Measurements from ENCODE around the gene DUSP16.
"Not testable (repeated sequence)": the region's sequence is repeated elsewhere in the genome, so short reads cannot be mapped to it uniquely, and the experiment has no call there.

The DUSP16 gene

DNA sequence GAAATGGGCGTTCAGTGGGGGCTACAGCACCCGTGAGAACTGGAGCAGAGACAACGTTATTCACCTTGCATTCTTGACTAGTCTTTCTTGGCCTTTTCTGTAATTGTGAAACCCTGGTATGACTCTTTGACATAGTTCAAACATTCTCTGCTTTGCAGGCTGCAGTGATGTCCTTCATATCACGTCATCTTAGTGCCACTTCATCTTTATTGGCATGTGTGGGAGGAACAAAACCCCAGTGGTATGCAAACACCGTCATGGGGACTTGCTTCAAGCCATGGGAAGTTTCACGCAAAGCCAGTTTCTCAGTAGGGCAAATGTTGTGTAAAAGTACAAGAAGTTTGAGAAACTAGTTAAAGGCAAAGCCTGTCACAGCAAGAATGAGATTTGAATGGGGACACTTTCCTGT, 20.2 kb upstream of the DUSP16 start:
- peak in 1 of 5 donors; percentile 87 for DNase-seq

DNA sequence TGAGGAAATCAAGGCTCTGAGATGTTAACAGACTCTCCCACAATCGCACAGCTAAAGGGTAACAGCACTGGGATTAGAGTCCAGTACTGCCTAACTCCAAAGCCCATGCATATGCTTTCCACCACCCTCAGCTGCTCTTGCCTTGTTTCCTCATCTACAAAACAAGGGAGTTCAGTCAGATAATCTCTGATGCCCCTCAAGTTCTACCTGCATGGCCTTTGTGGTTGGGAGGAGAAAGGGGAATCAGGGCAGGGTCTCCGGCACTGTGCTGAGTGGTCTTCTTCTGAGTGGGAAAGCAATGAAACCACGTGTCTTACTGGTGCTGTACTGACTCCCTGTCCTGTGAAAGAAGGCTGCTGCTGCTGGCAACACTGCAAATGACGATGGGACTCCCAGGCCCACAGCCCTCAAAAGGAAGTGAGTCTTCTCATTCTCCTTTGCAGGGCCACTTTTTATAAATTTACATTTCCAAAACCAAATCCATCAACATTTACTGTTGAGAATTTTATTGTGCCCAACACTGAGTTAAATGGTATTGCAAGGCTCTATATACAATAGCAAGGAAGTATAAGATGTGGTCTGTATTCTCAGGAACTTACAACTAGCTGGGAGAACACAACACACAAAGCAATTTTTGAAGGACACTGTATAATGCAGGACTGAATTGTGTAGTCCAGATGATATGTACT, 19.7 kb upstream of the DUSP16 start:
- DNase-seq: peak in 1 of 5 donors; percentile 56

DNA sequence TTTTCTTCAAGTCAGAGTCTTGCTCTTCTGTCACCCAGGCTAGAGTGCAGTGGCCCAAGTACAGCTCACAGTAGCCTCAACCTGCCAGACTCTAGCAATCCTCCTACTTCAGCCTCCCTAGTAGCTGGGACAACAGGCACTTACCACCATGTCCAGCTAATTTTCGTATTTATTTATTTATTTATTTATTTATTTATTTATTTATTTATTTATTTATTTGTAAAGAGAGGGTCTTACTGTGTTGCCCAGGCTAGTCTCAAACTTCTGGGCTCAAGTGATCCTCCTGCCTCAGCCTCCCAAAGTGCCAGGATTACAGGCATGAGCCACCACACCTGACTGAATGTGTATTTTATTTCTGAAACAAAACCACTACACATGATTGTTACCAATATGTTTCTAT, 18.1 kb upstream of the DUSP16 start:
- not testable (repeated sequence) for DNase-seq

DNA sequence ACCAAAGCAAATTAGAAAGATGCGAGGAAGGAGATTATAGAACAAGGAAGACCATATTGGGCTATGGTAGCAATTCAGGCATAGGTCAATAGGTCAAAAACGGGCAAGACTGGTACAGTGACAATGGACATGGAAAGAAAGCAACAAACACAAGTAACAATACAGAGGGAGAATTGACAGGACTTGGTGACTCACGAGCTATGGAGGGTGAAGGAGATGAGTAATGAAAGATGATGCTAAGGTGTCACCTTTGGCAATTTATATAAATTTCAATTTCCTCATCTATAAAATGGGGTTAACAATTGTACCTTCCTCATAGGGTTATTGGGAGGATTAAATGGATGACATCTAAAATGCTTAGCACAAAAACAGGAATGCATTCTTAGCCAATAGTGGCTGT, 15.1 kb upstream of the DUSP16 start:
- DNase-seq: no peak

DNA sequence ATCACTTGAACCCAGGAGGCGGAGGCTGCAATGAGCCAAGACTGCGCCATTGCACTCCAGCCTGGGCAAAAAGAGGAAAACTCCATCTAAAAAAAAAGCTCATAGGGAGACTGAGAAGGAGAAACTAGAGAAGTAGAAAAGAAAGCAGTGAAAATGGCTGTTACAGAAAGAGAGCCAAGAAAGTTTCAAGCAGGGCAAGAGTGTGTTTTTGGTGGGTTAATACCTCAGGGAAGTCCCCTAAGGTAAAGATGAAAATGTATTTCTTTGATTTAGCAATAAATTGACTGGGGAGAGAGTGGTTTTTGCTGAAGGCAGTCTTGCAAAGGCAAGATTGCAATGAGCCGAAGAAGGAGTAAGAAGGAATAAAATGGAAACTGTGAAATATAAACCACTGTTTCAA, 10.0 kb upstream of the DUSP16 start:
- no peak for DNase-seq

DNA sequence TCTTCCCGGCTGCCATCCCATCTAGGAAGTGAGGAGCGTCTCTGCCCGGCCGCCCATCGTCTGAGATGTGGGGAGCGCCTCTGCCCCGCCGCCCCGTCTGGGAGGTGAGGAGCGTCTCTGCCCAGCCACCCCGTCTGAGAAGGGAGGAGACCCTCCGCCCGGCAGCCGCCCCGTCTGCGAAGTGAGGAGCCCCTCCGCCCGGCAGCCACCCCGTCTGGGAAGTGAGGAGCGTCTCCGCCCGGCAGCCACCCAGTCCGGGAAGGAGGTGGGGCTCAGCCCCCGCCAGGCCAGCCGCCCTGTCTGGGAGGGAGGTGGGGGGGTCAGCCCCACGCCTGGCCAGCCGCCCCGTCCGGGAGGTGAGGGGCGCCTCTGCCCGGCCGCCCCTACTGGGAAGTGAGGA, 3.3 kb upstream of the DUSP16 start:
- DNase-seq: not testable (repeated sequence)

DNA sequence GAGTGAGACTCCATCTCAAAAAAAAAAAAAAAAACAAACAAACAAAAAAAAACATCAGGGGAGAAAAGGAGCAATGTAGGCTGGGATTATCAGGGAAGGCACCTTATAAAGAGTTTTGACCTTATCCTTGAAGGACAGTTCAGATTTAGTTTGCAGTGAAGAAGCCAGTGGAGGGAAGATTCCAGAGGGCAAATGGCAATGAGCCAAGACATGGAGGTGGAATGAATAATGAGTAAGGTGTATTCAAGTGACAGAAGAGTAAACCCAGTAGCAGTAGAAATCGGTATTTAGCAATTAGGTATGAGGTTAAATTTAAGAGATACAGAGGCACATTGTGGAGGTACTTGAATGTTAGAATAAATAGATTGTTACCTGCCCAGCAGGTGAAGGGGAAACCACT, 2.2 kb upstream of the DUSP16 start:
- DNase-seq: no peak

DNA sequence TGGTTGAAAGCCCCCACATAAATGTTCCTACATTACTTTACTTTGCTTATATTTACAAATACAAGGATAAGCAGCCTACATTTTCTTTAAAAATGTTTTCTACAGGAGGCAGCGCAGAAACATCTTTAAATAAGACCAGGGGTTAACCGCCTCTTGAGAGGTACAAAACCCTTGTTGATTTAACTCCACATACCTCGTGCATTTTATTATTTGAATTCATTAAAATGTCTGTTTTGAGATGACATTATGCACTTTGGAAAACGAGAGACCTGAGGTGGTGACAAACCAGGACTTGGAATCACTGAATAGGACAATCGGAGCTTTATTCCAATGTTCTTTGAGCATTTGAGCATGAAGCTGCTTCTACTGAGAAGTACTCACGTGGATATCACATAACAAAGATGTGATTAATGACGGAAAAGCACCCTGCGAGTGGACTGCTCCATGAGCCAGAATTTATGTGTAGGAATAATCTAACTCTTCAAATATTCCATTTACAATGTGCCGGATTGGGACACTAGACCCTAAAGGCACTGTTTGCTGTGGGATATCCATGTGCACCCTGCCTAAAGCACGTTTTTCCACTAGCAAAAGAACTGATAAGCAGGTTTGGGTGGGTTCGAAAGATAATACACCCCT, 746 bp upstream of the DUSP16 start:
- no peak for DNase-seq

DNA sequence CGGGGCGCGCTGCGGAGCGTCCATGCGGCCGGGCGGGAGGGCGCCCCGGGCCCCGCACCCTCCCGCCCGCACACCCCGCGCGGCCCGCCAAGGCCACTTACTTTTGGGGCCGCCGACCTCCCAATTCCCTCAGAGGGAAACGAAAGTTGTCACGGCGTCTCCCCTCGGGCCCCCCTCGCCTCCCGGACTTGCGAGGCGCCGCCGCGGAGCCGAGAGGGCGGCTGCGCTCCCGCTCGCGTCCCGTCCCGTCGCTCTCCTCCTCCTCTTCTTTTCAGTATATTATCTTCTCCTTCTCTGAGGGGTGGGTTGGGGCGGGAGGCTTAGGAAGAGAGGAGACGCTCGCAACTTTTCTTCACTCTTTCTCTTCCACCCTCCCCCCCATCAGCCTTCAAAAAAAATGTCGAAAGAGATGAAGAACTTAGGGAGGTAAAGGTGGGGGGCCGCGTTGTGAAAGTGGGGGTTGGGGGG, 613 bp downstream of the DUSP16 start:
- DNase-seq: peak in 4 of 5 donors; percentile 20 to 37 (median 31)

DNA sequence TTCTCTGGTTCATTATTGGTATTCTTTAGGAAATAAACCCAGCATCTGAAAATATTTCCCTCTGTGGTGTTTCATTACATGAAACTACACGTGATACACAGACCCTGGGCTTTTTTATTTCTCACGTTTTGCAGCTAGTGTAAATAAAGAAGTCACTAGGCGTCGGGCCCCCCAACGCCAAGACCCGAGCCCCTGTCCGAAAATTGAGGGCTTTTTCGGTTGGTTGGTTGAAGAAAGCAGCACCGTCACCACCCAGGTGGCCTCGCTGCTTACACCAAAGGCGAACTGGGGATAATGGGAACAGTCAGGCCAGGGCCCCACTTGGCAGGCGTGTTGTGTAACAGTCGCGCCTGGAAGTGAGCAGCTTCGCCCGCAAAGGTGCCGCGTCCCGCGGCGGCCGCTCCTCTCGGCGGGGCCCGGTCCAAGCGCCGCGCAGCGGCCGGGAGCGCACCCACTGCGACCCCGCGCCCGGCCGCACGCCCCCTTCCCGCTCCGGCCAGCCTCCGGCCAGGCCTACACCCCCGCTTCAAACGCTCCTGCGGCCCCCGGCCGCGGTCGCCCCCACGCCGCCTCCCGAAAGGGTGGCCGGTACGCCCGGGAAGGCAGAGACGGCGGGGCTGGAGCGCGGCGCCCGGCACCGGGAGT, 1.2 kb downstream of the DUSP16 start:
- peak; percentile 10 to 47 (median 33) for DNase-seq

DNA sequence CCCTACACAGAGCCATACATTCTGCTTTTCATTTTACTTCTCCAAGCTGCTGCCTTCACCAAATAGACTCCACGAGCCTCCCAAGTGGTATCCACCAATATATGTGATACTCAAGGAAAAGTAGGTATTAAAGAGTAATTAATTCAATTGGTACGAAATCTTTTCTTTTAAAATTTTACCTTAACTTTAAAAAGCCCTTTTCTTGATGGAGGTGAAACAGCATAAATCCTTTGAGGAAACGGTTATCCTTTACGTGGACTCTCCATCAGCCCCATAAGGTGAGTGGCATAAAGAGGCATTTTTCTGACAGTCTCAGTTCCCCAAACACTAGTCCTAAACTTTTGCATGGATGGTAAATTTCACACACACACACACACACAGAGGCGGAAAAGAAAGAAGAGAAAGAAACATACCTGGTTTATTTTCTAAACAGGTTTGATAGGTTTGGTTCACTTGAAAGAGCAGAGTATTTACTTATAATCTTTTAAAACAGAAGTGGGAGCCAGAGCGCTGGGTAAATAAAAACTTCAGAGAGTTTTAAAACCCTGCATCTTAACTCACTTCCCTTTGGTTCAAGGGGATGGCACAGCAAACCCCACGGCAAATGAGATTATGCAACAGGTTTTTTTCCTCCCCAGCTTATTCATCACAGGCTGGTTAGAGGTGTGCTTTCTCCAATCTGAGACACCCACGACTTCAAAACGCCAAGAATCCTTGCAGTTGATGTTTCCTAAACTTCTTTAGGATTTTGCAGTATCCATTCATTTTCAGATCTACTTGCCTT, 1.9 kb downstream of the DUSP16 start:
- DNase-seq: peak; percentile 14 to 82 (median 53)

DNA sequence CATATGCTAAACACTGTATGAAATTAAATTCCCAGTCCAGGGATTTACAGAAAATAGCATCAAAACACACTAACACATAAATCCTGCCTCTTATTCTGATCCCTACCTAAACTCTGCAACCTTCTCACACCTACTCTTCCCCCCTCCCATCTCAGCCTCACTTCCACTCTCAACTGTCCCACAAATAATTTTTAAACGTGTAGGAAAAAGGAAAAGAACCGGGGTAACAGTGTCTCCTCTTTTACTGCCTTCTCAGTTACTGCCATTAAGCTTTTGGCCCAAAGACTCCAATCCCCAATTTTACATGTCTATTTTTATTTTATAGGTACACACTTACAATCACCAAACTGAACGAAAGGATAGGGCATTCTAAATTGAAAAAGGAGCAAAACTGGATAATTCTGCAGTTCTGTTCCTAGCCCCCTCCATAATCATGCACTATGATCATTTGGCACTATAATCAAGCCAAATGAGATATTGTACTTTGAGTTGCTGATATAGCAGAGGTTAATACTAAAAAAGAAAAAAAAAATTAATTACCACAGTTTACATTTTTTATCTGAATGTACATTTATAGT, 2.9 kb downstream of the DUSP16 start:
- no peak for DNase-seq

DNA sequence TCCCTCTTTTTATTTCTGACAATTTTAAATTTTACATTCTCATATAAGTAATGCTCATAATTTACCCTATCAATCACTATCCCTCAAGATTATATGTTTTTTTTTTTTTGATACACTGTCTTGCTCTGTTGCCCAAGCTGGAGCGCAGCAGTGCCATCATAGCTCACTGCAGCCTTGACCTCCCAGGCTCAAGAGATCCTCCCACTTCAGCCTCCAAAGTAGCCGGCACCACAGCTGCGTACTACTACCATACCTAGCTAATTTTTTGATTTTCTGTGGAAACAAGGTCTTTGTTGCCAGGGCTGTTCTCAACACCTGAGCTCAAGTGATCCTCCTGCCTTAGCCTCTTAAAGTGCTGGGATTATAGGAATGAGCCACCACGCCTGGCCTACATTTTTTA, 4.4 kb downstream of the DUSP16 start:
- no peak for DNase-seq

DNA sequence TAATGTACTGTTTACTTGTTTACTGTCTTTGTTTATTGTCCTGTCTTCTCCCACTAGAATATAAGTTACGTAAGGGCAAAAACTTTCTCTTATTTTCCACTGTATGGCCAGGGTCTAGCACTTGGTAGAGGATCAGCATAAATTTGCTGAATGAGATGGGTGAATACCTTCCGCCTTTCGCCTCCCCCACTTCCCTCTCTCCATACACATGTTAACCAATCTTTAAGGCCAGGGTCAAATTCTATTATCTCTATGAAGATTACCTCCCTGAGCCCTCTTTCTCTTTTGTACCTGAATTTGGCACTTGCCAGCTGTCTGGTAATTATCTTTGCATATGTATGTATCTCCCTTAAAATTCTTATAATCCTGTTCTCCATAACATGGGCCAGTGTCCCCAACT, 4.9 kb downstream of the DUSP16 start:
- DNase-seq: no peak

DNA sequence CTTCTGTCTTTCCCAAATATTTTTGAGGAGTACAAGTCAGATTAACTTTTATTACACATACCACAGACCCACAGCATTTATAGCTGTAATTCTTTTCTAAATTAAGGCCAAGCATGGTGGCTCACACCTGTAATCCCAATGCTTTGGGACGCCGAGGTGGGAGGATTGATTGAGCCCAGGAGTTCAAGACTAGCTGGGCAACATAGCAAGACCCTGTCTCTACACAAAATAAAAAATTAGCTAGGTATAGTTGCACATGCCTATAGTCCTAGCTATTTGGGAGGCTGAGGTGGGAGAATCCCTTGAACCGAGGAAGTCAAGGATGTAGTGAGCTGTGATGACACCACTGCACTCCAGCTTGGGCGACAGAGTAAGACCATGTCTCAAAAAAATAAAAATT, 7.0 kb downstream of the DUSP16 start:
- DNase-seq: no peak

DNA sequence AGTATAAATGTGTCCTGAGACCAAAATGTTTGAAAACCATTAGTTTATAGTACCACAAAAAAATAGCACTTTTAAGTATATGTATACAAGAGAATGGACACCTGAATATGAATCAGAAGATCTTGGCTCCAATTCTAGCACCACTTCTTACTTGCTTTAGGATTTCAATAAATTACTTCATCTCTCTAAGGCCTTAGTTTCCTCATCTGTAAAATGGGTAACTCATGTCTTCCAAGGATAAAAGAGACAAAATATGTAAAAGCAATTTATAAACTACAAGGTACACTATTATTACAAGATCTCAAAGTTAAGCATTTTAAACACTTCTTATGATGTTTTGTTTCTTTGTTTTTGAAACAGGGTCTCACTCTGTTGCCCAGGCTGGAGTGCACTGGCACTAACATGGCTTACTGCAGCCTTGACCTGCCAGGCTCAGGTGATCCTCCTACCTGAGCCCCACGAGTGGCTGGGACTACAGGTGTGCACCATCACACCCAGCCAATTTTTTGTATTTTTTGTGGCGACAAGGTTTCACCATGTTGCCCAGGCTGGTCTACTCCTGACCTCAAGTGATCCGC, 9.4 kb downstream of the DUSP16 start:
- DNase-seq: no peak

DNA sequence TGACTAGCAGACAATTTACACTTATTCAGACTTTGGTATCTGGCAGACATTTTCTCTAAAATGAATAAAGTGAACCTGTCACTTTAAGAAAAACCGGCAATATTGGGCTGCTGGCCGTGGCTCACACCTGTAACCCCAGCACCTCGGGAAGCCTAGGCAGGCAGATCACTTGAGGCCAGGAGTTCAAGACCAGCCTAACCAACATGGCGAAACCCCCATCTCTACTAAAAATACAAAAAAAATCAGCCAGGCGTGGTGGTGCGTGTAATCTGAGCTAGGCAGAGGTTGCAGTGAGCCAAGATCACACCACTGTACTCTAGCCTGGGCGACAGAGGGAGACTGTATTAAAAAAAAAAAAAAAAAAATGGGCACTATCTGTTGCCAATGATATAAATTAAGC, 11.5 kb downstream of the DUSP16 start:
- DNase-seq: no peak

DNA sequence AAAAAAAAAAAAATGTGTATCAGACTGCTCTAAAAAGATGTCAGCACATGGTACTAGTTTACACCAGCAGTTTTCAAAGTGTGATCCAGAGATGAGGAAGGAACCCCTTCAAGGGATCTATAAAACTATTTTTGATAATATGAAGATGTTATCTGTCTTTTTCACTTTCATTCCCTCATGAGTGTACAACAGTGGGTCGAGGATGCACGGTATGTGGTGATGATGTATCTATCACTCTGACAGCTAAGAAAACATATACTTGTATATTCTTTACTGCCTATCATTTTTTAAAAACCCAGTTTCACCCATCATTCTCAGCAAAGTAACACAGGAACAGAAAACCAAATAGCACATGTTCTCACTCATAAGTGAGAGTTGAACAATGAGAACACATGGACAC, 12.4 kb downstream of the DUSP16 start:
- DNase-seq: no peak

DNA sequence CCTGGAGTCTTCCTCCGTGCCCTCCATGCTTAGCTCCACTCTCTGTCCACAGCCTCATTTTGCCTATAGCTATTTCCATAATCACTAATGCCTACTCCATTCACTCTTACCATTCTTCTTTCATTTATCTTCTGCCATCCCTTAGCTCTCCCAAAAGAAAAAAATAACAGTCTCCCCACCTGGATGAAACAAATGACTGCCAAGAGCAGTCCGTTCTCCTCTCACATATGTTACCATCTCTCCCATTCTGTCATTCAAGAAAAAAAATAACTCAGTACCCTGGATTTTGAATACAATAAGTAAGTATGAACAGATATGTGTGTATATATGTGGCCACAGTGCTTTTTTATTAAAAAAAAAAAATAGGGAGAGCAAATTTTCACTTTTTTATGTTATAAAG, 13.2 kb downstream of the DUSP16 start:
- DNase-seq: no peak

DNA sequence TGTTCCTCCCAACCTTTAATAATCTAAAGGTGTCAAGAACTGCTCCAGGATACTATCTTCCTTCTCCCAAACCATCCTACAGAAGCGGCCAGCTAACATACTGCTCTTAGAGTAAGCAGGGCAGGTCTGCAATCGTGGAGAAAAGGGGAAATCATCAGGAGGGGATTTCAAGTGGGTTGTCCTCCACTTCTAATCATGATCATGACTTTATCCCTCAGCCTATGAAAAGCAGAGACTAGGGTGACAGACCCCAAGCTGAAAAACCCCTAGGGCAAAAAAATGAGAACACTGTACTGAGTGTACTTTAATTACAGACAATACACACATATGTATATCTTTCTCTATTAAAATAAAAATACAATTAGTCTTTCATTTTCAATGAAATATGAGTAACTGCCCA, 13.9 kb downstream of the DUSP16 start:
- DNase-seq: no peak

DNA sequence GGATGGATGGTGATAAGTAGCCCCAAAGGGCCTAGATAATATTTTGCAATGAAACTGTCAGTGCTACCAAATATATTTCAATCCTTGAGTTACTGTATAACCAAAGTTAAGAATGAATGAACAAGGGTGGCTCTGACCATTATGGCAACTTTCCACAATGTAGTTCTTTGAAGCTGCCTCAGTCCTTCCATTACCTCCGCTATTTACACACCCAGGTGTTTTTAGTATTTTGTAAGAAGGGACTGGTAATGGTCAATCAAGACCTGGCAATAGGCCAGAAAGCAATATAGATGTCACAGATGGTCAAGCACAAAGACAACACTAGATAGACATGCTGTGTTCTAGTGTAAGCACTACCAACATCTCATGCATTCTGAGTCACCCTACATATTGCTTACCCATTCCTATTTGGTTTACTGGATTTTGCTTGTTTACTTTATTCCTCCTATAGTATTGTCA, 16.3 kb downstream of the DUSP16 start:
- DNase-seq: no peak

DNA sequence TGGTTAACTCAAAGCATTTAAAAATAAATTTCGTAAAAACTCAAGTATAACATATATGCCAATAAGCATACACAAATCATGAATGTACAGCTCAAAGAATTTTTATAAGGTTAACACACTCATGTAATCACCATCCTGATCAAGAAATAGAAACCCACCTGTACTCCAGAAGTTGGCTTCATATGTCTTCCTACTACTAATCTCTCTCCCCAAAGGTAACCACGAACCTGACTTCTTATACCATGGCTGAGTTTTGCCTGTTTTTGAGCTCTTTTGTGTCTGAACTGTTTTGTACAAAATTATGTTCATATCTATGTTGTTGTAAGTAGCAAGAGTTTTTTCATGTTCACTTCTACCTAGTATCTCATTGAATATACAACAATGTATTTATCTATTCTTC, 18.7 kb downstream of the DUSP16 start:
- DNase-seq: no peak

Data from T-helper 1 cell (primary cell).